WTC11 (cell line): ENCODE results near the gene KIF13A. TPM values are rescaled to one million over a fixed set of nuclear protein-coding genes. Genes with fewer than 3 reads are reported as not detected.

ENCODE experiments used
- ATAC-seq: fragments of 200-7000 bp; cut with Tn5 transposase; 2 replicates; pipeline ENCODE4 v1.10.0; 2021; ENCODE audit warnings: mild to moderate bottlenecking, moderate library complexity
- CTCF ChIA-PET: fragments of 300-600 bp; sonication (Branson Sonifier 250); formaldehyde crosslinking; loops from one replicate; lab custom pipeline; 2021; ENCODE audit warnings: antibody characterized with exemption; lab: Charles Lee
- POLR2A ChIA-PET: fragments of 350-600 bp; sonication (Branson Sonifier 250); formaldehyde crosslinking; loops from one replicate; lab custom pipeline; 2021; ENCODE audit warnings: antibody characterized with exemption; lab: Charles Lee
- DNase-seq: peaks from one replicate; pipeline ENCODE4 v3.0.0; 2021; ENCODE audit warnings: low spot score
- H3K27ac Mint-ChIP-seq: 2 replicates; pipeline ENCODE4 v1.8.0; 2021; ENCODE audit warnings: mixed read lengths
- H3K27me3 Mint-ChIP-seq: 2 replicates; pipeline ENCODE4 v1.8.0; 2021; ENCODE audit warnings: low read depth, mild to moderate bottlenecking, moderate library complexity, mixed read lengths
- H3K36me3 Mint-ChIP-seq: 2 replicates; pipeline ENCODE4 v1.8.0; 2021; ENCODE audit warnings: mixed read lengths
- H3K4me1 Mint-ChIP-seq: 2 replicates; pipeline ENCODE4 v1.8.0; 2022; ENCODE audit warnings: mixed read lengths
- H3K4me3 Mint-ChIP-seq: 2 replicates; pipeline ENCODE4 v1.8.0; 2021; ENCODE audit warnings: mild to moderate bottlenecking, moderate library complexity, mixed read lengths
- H3K9me3 Mint-ChIP-seq: 2 replicates; pipeline ENCODE4 v1.8.0; 2021; ENCODE audit warnings: mixed read lengths
- CBFB ChIP-seq: sonication (generic); formaldehyde crosslinking; IDR thresholded peaks from 2 replicates; pipeline ENCODE4 v1.8.1; 2022; ENCODE audit warnings: mild to moderate bottlenecking, low read depth, missing genetic modification reagents
- ELF4 ChIP-seq: sonication (generic); formaldehyde crosslinking; IDR thresholded peaks from 2 replicates; pipeline ENCODE4 v1.8.1; 2022; ENCODE audit warnings: low read depth, mild to moderate bottlenecking, moderate library complexity, missing genetic modification reagents
- EMX1 ChIP-seq: fragments of 250-450 bp; sonication (Bioruptor Pico); IDR thresholded peaks from 2 replicates; pipeline ENCODE4 v1.8.0; 2021; ENCODE audit warnings: mild to moderate bottlenecking
- IRF2 ChIP-seq: sonication (generic); formaldehyde crosslinking; IDR thresholded peaks from 2 replicates; pipeline ENCODE4 v1.8.0; 2022; ENCODE audit warnings: low read depth, missing genetic modification reagents, borderline replicate concordance
- JAZF1 ChIP-seq: fragments of 250-450 bp; sonication (Bioruptor Pico); IDR thresholded peaks from 2 replicates; pipeline ENCODE4 v1.9.0; 2021; ENCODE audit warnings: moderate library complexity, mild to moderate bottlenecking, inconsistent platforms
- JUN ChIP-seq: sonication (generic); formaldehyde crosslinking; IDR thresholded peaks from 2 replicates; pipeline ENCODE4 v1.8.0; 2023; ENCODE audit warnings: mild to moderate bottlenecking, missing genetic modification reagents
- KAT7 ChIP-seq: sonication (generic); formaldehyde crosslinking; IDR thresholded peaks from 2 replicates; pipeline ENCODE4 v1.8.1; 2023; ENCODE audit warnings: missing genetic modification reagents, mild to moderate bottlenecking, borderline replicate concordance
- MYBL2 ChIP-seq: sonication (generic); formaldehyde crosslinking; IDR thresholded peaks from 2 replicates; pipeline ENCODE4 v1.8.1; 2023; ENCODE audit warnings: mild to moderate bottlenecking, moderate library complexity, missing genetic modification reagents
- NR3C1 ChIP-seq: sonication (generic); formaldehyde crosslinking; conservative IDR thresholded peaks from 2 replicates; pipeline ENCODE4 v1.8.1; 2023; ENCODE audit warnings: low read depth, mild to moderate bottlenecking, missing genetic modification reagents
- TEAD1 ChIP-seq: sonication (generic); formaldehyde crosslinking; IDR thresholded peaks from 2 replicates; pipeline ENCODE4 v1.8.0; 2022; ENCODE audit warnings: mild to moderate bottlenecking, missing genetic modification reagents
- ZNF121 ChIP-seq: sonication (generic); formaldehyde crosslinking; IDR thresholded peaks from 2 replicates; pipeline ENCODE4 v1.8.0; 2023; ENCODE audit warnings: missing genetic modification reagents
- ZNF138 ChIP-seq: sonication (generic); formaldehyde crosslinking; conservative IDR thresholded peaks from 2 replicates; pipeline ENCODE4 v1.8.1; 2022; ENCODE audit warnings: mild to moderate bottlenecking, moderate library complexity, missing genetic modification reagents
- total RNA-seq: library from RNA; stranded (reverse); gene quantifications from 3 replicates; pipeline ENCODE4 v1.2.3, GENCODE V29; 2021
- TF ChIP-seq, protein P1 (sequence below): fragments of 250-450 bp; sonication (Bioruptor Pico); IDR thresholded peaks from 2 replicates; pipeline ENCODE4 v2.1.2; 2022; ENCODE audit warnings: mild to moderate bottlenecking, moderate library complexity
- TF ChIP-seq, protein P2 (sequence below): sonication (generic); formaldehyde crosslinking; IDR thresholded peaks from 2 replicates; pipeline ENCODE4 v1.8.0; 2022; ENCODE audit warnings: mild to moderate bottlenecking, missing genetic modification reagents
- TF ChIP-seq, protein P3 (sequence below): sonication (generic); formaldehyde crosslinking; IDR thresholded peaks from 2 replicates; pipeline ENCODE4 v1.8.0; 2023; ENCODE audit warnings: missing genetic modification reagents
- TF ChIP-seq, protein P4 (sequence below): sonication (generic); formaldehyde crosslinking; IDR thresholded peaks from 2 replicates; pipeline ENCODE4 v1.8.0; 2022; ENCODE audit warnings: mild to moderate bottlenecking, missing genetic modification reagents
- TF ChIP-seq, protein P5 (sequence below): sonication (generic); formaldehyde crosslinking; IDR thresholded peaks from 2 replicates; pipeline ENCODE4 v1.8.1; 2023; ENCODE audit warnings: mild to moderate bottlenecking, missing genetic modification reagents, moderate library complexity
- TF ChIP-seq, protein P6 (sequence below): sonication (generic); formaldehyde crosslinking; IDR thresholded peaks from 2 replicates; pipeline ENCODE4 v1.8.0; 2022; ENCODE audit warnings: mild to moderate bottlenecking, missing genetic modification reagents

KIF13A gene
- total RNA-seq, 1 experiment from 2014 or later: 32.7 TPM

DNA sequence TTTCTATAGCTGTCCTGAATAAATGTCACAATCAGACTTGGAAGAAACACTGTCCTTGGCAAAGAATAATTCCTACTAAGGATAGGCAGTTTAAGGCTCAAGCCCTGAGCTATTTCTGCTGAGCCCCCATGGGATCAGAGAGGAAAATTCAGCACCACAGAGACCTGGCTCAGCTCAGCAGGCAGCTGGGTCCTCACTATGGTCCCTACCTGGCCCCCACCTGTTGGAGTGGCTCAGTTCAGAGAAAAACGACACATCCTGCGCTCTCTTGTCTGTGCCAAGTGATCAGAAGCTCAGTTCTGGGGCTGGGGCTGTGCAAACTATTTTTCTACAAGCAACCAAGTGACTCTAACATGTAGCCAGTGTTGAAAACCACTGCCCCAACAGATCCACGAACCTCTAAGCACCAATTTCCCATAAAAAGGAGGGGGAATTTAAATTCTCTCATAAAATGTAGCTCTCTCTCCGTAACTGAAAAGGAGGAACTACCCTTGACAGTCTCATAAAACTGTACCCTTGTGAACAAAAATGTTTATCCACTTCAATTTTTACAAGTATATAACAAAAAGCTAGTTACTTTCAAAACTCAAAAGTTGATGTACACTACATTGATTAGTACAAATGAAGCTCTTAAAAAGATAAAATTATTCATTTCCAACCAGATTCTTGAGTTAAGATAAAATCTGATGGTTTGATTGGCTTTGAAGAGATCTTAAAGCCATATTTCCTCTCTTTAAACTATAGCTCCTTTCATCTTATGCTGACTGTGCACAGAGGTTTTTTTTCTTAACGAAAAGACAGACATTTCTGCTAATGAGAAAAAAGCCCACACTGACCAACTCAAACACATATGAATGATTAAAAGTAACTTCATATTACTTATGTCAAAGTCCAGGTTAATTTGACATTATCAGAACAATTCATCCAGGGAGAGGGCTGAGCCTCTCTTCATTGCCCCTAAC lies 52.0 kb downstream of the KIF13A start (continued):
- TF ChIP-seq, protein P1, sequence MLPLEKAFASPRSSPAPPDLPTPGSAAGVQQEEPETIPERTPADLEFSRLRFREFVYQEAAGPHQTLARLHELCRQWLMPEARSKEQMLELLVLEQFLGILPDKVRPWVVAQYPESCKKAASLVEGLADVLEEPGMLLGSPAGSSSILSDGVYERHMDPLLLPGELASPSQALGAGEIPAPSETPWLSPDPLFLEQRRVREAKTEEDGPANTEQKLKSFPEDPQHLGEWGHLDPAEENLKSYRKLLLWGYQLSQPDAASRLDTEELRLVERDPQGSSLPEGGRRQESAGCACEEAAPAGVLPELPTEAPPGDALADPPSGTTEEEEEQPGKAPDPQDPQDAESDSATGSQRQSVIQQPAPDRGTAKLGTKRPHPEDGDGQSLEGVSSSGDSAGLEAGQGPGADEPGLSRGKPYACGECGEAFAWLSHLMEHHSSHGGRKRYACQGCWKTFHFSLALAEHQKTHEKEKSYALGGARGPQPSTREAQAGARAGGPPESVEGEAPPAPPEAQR: no peak
- TF ChIP-seq, protein P2, sequence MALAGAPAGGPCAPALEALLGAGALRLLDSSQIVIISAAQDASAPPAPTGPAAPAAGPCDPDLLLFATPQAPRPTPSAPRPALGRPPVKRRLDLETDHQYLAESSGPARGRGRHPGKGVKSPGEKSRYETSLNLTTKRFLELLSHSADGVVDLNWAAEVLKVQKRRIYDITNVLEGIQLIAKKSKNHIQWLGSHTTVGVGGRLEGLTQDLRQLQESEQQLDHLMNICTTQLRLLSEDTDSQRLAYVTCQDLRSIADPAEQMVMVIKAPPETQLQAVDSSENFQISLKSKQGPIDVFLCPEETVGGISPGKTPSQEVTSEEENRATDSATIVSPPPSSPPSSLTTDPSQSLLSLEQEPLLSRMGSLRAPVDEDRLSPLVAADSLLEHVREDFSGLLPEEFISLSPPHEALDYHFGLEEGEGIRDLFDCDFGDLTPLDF (CRISPR knock-in tag): no peak
- no peak for TF ChIP-seq KAT7 (CRISPR knock-in tag)
- no peak for TF ChIP-seq MYBL2 (CRISPR knock-in tag)
- TF ChIP-seq ZNF121 (CRISPR knock-in tag): no peak
- no peak for TF ChIP-seq ZNF138 (CRISPR knock-in tag)
- TF ChIP-seq, protein P3, sequence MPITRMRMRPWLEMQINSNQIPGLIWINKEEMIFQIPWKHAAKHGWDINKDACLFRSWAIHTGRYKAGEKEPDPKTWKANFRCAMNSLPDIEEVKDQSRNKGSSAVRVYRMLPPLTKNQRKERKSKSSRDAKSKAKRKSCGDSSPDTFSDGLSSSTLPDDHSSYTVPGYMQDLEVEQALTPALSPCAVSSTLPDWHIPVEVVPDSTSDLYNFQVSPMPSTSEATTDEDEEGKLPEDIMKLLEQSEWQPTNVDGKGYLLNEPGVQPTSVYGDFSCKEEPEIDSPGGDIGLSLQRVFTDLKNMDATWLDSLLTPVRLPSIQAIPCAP: no peak
- no peak for TF ChIP-seq JUN (CRISPR knock-in tag)
- TF ChIP-seq, protein P4, sequence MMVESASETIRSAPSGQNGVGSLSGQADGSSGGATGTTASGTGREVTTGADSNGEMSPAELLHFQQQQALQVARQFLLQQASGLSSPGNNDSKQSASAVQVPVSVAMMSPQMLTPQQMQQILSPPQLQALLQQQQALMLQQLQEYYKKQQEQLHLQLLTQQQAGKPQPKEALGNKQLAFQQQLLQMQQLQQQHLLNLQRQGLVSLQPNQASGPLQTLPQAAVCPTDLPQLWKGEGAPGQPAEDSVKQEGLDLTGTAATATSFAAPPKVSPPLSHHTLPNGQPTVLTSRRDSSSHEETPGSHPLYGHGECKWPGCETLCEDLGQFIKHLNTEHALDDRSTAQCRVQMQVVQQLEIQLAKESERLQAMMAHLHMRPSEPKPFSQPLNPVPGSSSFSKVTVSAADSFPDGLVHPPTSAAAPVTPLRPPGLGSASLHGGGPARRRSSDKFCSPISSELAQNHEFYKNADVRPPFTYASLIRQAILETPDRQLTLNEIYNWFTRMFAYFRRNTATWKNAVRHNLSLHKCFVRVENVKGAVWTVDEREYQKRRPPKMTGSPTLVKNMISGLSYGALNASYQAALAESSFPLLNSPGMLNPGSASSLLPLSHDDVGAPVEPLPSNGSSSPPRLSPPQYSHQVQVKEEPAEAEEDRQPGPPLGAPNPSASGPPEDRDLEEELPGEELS (CRISPR knock-in tag): no peak
- TF ChIP-seq, protein P5, sequence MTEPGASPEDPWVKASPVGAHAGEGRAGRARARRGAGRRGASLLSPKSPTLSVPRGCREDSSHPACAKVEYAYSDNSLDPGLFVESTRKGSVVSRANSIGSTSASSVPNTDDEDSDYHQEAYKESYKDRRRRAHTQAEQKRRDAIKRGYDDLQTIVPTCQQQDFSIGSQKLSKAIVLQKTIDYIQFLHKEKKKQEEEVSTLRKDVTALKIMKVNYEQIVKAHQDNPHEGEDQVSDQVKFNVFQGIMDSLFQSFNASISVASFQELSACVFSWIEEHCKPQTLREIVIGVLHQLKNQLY (CRISPR knock-in tag): no peak
- TF ChIP-seq TEAD1 (CRISPR knock-in tag): no peak

DNA sequence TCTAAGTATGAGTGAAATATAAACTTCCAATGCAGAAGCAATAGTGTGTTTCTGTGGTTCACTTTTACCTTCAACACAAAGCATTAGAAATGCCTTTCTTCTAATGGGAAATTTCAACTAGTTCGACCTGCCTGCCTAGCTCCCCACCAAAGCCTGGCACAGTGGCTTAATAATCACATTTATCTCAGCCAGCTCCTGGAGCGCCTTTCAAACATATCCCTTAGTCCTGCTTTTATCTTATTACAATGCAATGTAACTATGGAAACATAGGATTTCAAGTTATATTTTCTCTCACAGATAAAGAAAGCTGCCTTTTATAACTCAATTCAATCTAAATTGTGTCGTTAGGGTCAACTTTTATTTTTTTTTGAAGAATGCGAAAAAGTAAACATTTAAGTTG lies 53.7 kb downstream of the KIF13A start:
- Mint-ChIP-seq H3K4me1 (peaks cover 60% of the 10 kb centered on the region), H3K27ac (no peak overlapping the region; the same call in 1 of the 2 replicates), H3K4me3 (no peak overlapping the region), H3K36me3 (no peaks in the 10 kb centered on the region), H3K9me3 (no peaks in the 10 kb centered on the region)
- ATAC-seq: no peak
- CTCF ChIA-PET: no interaction called here
- POLR2A ChIA-PET: no interaction called here
- no peak for TF ChIP-seq ELF4 (CRISPR knock-in tag)
- TF ChIP-seq CBFB: no peak
- no peak for TF ChIP-seq JAZF1 (CRISPR knock-in tag)
- TF ChIP-seq, protein P6, sequence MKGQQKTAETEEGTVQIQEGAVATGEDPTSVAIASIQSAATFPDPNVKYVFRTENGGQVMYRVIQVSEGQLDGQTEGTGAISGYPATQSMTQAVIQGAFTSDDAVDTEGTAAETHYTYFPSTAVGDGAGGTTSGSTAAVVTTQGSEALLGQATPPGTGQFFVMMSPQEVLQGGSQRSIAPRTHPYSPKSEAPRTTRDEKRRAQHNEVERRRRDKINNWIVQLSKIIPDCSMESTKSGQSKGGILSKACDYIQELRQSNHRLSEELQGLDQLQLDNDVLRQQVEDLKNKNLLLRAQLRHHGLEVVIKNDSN (CRISPR knock-in tag): no peak
- no peak for TF ChIP-seq NR3C1 (CRISPR knock-in tag)
- TF ChIP-seq EMX1 (CRISPR knock-in tag): no peak
- no peak for TF ChIP-seq IRF2 (CRISPR knock-in tag)
- TF ChIP-seq, all 79 proteins: peak for 0
- DNase-seq: no peak
- no peaks in the 10 kb centered on the region; the same call in 1 of the 2 replicates for H3K27me3 Mint-ChIP-seq
